NCI-H2081 (cell line): Measurements from ENCODE around the gene LIAS.
"Not testable (repeated sequence)": the region's sequence is repeated elsewhere in the genome, so short reads cannot be mapped to it uniquely, and the experiment has no call there.

Source experiments
- DNase-seq, 2 experiments: peaks; one replicate each; lab custom pipeline; 2025; lab: John Stamatoyannopoulos, UW

LIAS gene

GRCh38 chr4:39497909-39498726 lies 39.3 kb downstream of the LIAS start:
- DNase-seq: no peak

- DNase-seq: no peak
Observed at GRCh38 chr4:39498727-39499020, 39.8 kb downstream of the LIAS start.

GRCh38 chr4:39502019-39502663 lies 43.3 kb downstream of the LIAS start:
- DNase-seq: no peak

- DNase-seq: not testable (repeated sequence)
Observed at GRCh38 chr4:39502664-39503035, 43.8 kb downstream of the LIAS start.

DNA sequence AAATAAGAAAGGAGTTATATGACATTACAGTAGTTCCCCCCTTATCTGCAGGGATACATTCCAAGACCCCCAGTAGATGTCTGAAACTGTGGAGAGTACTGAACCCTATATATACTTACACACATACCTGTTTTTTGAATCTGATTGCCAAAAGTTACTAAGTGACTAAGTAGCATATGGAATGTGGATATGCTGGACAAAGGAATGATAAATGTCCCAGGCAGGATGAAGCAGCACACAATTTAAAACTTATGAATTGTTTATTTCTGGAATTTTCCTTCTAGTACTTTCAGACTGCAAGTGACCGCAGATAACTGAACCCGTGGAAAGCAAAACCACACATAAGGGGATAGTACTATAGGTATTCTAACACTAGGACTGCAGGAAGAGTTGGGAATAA lies 45.7 kb downstream of the LIAS start:
- DNase-seq: no peak

- DNase-seq: no peak
Observed at GRCh38 chr4:39505581-39505980, 46.7 kb downstream of the LIAS start.

- DNase-seq: no peak
Observed at GRCh38 chr4:39510348-39510929, 51.6 kb downstream of the LIAS start.

DNA sequence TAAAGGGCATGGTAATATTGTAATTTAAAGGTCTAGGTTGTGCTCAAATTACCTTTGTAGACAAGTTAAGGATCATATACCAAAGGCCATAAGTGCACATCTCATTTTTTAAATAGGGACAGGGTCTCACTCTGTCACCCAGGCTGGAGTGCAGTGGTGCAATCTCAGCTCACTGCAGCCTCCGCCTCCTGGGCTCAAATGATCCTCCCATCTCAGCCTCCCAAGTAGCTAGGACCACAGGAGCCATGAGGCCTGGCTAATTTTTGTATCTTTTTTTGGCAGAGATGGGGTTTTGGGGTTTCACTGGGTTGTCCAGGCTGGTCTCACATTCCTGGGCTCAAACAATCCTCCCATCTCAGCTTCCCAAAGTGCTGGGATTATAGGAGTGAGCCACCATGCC lies 55.4 kb downstream of the LIAS start:
- DNase-seq: not testable (repeated sequence)

DNA sequence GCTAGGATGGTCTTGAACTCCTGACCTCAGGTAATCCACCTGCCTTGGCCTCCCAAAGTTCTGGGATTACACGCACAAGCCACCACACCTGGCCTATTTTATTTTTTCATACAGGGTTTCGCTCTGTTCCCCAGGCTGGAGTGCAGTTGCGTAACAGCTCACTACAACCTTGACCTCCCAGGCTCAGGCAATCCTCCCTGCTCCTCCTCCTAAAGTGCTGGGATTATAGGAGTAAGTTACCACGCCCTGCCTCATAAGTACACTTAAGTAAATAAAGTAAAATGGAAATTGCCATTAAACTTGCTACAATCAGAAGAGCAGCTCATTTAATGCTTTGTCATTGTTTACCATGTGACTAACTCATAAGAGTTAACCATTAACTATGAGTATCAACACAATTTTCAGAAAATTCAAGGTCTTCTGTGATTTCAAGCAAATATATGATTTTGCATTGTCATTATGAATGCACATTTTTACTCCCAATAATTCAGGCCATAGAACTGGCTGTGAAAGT lies 56.1 kb downstream of the LIAS start:
- no peak for DNase-seq

DNA sequence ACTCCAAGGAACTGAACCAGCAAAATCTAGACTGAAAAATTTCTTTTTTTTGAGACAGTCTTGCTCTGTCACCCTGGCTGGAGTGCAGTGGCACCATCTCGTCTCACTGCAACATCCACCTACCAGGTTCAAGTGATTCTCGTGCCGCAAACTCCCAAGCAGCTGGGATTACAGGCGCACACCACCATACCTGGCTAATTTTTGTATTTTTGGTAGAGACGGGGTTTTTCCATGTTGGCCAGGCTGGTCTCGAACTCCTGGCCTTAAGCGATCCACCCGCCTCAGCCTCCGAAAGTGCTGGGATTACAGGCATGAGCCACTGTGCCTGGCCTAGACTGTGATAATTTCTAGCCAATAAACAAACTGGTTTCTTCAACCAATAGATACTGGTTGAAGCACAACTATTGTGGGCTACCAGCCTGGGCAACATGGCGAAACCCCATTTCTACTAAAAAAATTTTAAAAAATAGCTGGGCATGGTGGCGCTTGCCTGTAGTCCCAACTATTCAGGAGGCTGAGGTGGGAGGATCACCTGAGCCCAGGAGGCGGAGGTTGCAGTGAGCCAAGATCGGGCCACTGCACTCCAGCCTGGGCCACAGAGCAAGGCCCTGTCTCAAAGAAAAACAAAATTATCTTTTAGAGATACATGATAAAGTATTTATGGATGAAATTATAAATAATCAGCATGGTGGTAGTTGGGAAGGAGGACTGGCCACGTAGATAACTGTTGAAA lies 57.0 kb downstream of the LIAS start:
- not testable (repeated sequence) for DNase-seq

DNA sequence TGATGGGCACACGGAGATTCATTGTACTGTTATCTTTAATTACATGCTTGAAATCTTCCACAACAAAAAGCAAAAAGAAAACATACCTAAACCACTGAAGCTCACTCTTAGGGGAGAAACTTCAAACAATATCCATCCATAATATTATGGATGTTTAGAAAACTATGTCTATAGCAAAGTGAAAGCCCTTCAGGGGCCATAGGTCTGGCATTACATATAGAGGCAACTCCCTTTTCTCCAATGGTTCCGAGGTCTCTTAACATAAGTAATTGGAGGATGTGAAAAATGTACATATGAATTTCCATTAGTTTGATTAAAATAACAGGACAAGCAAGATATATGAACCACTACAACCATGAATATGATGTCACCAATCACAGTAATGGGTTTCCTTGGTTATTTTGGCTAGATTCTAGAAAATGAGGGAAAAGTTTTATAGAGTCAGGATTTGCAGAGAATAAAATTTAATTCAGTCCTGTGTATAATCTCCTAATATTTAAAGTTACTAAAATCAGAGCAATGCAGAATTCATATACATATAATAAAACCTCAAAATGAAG lies 57.6 kb downstream of the LIAS start:
- no peak for DNase-seq

GRCh38 chr4:39518484-39518883 lies 59.6 kb downstream of the LIAS start:
- DNase-seq: no peak

- DNase-seq: no peak
Observed at GRCh38 chr4:39521253-39521919, 62.5 kb downstream of the LIAS start.

DNA sequence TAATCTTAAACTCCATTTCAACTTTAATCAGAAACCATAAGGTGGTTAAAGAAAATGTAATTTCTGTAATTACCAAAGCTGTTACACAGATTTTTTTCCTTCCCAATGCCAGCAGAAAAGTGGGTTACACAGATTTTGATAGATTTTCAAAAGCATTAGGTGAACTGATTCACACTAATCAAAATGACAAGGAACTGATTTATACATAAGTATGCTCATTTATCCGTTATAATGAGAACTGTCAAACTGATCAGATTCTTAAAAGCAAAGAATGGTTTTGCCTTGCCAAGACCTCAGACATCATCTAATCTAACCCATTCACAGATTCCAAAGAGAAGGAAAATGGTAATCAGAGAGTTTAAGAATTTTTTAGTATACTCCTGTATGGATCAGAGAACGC lies 63.2 kb downstream of the LIAS start:
- DNase-seq: no peak

DNA sequence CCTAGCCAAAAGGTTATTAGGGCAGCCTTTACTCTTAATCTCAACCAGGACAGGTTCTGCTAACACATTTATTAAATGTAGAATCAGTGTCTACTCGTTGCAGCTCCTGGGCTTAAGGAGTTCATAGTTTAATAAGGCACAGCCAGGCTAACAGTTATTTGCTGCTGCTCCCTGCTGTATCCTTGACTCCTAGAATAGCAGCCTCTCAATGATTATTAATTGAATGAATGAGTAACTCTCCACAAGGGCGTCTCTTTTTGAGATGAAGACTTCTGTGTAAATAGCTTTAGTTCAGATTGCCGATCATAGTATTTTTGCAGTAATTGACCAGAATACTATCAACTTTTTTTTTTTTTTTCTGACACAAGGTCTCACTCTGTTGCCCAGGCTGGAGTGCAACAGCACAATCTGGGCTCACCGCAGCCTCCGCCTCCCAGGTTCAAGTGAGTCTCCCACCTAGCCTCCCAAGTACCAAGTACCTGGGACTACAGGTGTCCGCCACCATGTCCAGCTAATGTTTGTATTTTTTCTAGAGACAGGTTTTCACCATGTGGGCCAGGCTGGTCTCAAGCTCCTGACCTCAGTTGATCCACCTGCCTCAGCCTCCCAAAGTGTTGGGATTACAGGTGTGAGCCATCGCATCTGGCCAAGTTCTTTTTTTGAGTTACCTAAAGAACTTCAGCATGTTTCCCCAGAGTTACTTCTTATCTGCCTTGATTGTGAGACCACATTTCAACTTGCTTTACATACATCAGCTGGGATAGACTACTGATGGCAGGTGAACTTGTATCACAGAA lies 65.5 kb downstream of the LIAS start:
- no peak for DNase-seq

DNA sequence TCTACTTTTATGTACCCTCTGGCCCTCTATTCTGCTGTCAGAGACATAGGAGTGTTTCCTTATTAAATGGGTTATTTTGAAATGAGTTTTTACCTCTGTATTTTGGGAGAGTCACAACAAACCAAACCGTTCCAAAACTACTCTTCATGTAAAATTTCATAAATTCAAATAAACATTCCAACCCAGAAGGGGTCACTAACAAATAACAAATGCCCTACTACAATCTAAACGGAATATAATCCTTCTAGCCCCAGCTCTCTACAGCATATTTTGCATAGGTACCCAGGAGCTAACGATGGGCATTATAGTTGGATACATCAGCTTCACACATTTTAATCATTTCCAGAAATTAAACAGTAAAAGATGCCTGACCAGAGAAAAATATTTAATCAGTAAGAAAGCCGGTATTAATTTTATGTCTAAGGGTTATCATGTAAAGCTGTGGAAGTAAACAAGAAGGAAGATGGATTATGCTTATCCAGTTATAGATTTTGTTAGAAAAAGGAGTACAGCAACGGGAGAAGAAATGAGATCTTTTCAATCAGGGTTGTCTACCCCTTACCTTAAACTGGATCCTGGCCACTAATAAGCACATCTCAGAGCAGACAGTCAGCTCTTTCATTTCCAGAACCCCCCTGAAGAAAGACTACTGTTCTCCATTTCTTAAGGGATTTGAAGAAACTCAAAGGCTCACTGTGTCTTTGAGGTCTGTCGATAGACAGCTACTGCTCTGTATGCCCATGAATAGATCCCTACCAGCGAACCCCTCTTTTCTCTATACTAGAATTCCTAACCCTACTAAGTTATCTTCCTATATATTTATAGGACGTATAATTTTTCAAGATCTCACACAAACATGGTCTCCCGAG lies 67.2 kb downstream of the LIAS start:
- DNase-seq: no peak

GRCh38 chr4:39526765-39527295 lies 68.0 kb downstream of the LIAS start:
- peak in 1 of 2 experiments; percentile 48 for DNase-seq

GRCh38 chr4:39527296-39528060 lies 68.6 kb downstream of the LIAS start, which contains the start of gene UGDH:
Gene UGDH, minus strand, starts transcription at chr4:39527439. Its CDS starts 5,927 bp downstream, at chr4:39521512.
- DNase-seq: peak; percentile 98 to 99

DNA sequence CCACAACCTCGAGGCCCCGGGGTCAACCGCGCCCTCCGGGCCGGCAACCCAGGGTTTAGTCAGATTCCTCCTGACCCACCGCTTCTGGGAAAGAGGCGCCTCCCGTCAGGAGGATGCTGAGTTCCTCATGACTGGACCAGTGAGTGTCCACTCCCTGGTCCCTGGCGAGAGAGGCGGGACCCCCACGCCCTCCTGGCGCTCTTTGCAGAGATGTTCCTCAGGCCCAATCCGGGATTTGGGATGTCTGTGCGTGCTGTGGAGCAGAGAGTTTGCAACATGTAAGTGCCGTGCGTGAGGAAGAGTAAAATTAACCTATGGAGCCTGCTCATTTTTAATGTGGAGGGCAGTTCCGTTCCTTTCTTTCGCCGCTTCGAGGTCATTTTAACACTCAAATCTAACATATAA lies 69.2 kb downstream of the LIAS start:
- peak in 1 of 2 experiments; percentile 49 for DNase-seq
